OCI-LY3 (cell line): ENCODE results near the gene HOXC5.

Source experiments
- H2AFZ ChIP-seq: fragments of 200-600, 300-600 bp; shearing (Covaris generic); 2 replicates; pipeline ENCODE4 v1.6.0; 2014; ENCODE audit warnings: antibody characterized with exemption, low read depth, low read length
- H3K27ac ChIP-seq: fragments of 200-600, 300-600 bp; sonication (generic); 2 replicates; pipeline ENCODE4 v1.5.1; 2014; ENCODE audit warnings: mild to moderate bottlenecking, low read length, moderate library complexity, mixed read lengths
- H3K27me3 ChIP-seq: fragments of 200-600, 300-600 bp; sonication (generic); 2 replicates; pipeline ENCODE4 v1.6.1; 2014; ENCODE audit warnings: low read depth, low read length, mixed read lengths
- H3K36me3 ChIP-seq: fragments of 200-600, 300-600 bp; sonication (generic); replicated peaks from 2 replicates; pipeline ENCODE3; 2014; ENCODE audit warnings: low read depth, low read length, mixed read lengths
- H3K4me1 ChIP-seq: fragments of 300-600, 200-600 bp; sonication (generic); 2 replicates; pipeline ENCODE4 v1.6.1; 2014; ENCODE audit warnings: low read length, mixed read lengths
- H3K4me2 ChIP-seq: fragments of 200-600, 300-600 bp; sonication (generic); 2 replicates; pipeline ENCODE4 v1.6.1; 2014; ENCODE audit warnings: low read length, mixed read lengths
- H3K4me3 ChIP-seq: fragments of 300-600, 200-600 bp; sonication (generic); 2 replicates; pipeline ENCODE4 v1.5.1; 2014; ENCODE audit warnings: antibody characterized with exemption, mild to moderate bottlenecking, low read length, moderate library complexity
- H3K79me2 ChIP-seq: fragments of 300-600, 200-600 bp; shearing (Covaris generic); 2 replicates; pipeline ENCODE4 v1.6.1; 2014; ENCODE audit warnings: mild to moderate bottlenecking, low read length, mixed read lengths
- H3K9ac ChIP-seq: fragments of 300-600, 200-600 bp; shearing (Covaris generic); 2 replicates; pipeline ENCODE4 v1.6.0; 2014; ENCODE audit warnings: mild to moderate bottlenecking, low read length, moderate library complexity
- H3K9me3 ChIP-seq: fragments of 200-600, 300-600 bp; shearing (Covaris generic); 2 replicates; pipeline ENCODE4 v1.6.1; 2014; ENCODE audit warnings: low read length, mixed read lengths; ENCODE audit not compliant: insufficient read depth
- H4K20me1 ChIP-seq: fragments of 200-600, 300-600 bp; sonication (generic); 2 replicates; pipeline ENCODE4 v1.6.1; 2016; ENCODE audit warnings: low read length, mixed read lengths; ENCODE audit not compliant: insufficient read depth
- EZH2phosphoT487 ChIP-seq: fragments of 200-600 bp; shearing (Covaris generic); IDR thresholded peaks from 2 replicates; pipeline ENCODE4 v1.6.1; 2018; ENCODE audit warnings: antibody characterized with exemption, mixed run types, low read depth
- TF ChIP-seq, protein P1 (sequence below): fragments of 200-600, 300-600 bp; sonication (generic); IDR thresholded peaks from 2 replicates; pipeline ENCODE4 v1.5.1; 2014; ENCODE audit warnings: antibody characterized with exemption, low read length, low read depth

Gene HOXC5

DNA sequence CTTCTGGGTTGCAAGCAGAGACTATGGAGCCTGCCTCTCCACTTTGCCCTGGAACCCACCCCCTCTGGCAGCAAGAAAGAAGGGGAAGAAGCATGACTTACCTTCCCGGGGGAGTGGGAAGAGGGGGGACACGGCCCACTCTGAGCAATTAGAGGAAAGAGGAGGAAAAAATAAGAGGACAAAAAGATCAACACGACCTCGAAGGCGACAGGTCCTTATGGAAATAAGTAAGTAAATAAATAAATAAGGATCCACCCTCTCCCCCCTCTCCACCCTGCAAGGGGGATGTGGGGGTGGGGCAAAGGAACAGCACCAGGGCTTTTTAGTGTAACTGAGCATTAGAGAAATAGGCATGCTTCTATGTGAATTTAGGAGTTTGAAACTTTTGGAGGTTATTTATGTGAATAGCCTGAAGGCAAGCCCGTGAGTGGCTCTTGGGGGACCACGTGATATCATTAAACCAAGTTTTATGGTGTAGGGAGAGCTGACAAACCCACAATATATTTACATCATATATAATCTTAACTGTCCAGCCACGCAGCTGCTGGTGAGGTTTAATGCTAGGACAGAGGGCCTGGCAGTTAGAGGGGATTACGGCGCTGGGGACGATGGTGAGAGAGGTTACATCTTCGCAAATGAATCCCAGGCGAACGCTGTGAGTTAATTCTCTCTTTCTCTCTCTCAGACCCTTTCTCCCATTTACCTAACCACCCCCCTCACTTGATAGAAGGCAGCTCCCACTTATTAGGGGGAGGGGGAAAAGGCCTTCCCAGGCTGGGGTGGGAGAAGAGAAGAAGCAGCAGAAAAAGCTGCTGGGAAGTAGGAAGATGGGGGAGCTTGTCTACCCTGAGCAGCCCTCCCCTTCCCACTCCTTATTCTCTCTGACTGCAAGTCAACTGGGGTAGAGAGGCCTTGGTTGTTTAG lies 4.8 kb downstream of the HOXC5 start:
- Histone ChIP-seq H2AFZ (no peak overlapping the region), H3K27me3 (no peaks in the 10 kb centered on the region), H3K79me2 (no peaks in the 10 kb centered on the region)

DNA sequence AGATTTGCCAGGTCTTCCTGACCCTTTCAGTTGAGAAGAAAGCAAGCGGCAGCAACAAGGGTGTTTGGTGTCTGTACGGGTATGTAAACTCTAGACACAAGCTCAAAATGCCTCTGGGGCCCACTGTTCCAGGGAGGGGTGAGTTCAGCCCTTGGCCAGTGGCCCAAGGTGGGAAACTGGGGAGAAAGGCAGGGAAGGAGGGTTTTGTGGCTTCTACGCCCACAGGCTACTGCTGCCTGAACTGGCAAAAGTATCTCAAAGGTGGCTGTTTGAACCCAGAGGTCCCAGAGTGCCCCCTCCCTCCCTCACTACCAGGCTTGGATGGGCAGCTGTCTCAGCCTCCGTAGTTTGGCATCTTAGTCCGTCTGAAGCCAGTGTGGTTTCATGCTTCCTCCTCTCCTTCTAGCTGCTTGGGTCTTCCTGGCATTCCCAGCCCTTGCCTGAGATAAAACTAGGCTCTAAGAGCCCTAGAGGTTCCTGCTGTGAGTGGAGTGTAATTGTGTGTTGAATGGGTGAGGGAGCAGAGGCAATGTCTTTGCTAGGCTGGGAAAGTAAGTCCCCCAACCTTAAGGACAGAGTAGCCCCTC lies 5.5 kb downstream of the HOXC5 start:
- Histone ChIP-seq H3K9ac (no peak overlapping the region), H3K4me2 (no peak overlapping the region), H3K36me3 (no peaks in the 10 kb centered on the region), H3K9me3 (no peaks in the 10 kb centered on the region), H2AFZ (no peak overlapping the region), H4K20me1 (no peaks in the 10 kb centered on the region), H3K27ac (no peak overlapping the region), H3K79me2 (no peaks in the 10 kb centered on the region), H3K27me3 (no peaks in the 10 kb centered on the region), H3K4me1 (peaks cover 10% of the 10 kb centered on the region; the same call in 1 of the 2 replicates), H3K4me3 (no peak overlapping the region)
- TF ChIP-seq, protein P1, sequence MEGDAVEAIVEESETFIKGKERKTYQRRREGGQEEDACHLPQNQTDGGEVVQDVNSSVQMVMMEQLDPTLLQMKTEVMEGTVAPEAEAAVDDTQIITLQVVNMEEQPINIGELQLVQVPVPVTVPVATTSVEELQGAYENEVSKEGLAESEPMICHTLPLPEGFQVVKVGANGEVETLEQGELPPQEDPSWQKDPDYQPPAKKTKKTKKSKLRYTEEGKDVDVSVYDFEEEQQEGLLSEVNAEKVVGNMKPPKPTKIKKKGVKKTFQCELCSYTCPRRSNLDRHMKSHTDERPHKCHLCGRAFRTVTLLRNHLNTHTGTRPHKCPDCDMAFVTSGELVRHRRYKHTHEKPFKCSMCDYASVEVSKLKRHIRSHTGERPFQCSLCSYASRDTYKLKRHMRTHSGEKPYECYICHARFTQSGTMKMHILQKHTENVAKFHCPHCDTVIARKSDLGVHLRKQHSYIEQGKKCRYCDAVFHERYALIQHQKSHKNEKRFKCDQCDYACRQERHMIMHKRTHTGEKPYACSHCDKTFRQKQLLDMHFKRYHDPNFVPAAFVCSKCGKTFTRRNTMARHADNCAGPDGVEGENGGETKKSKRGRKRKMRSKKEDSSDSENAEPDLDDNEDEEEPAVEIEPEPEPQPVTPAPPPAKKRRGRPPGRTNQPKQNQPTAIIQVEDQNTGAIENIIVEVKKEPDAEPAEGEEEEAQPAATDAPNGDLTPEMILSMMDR, result no peak
- no peak for TF ChIP-seq EZH2phosphoT487

More for the DNA sequence above, 4.8 kb downstream of the HOXC5 start:
- Histone ChIP-seq H3K9me3 (no peaks in the 10 kb centered on the region), H3K4me1 (0 out of 2 replicates have a peak, but pooled peaks cover 3% of the 10 kb centered on the region), H3K9ac (no peak overlapping the region), H3K27ac (no peak overlapping the region), H3K4me2 (no peak overlapping the region), H3K4me3 (no peak overlapping the region), H3K36me3 (no peaks in the 10 kb centered on the region), H4K20me1 (no peaks in the 10 kb centered on the region)
- TF ChIP-seq, protein P1, result no peak
- TF ChIP-seq EZH2phosphoT487, result no peak

DNA sequence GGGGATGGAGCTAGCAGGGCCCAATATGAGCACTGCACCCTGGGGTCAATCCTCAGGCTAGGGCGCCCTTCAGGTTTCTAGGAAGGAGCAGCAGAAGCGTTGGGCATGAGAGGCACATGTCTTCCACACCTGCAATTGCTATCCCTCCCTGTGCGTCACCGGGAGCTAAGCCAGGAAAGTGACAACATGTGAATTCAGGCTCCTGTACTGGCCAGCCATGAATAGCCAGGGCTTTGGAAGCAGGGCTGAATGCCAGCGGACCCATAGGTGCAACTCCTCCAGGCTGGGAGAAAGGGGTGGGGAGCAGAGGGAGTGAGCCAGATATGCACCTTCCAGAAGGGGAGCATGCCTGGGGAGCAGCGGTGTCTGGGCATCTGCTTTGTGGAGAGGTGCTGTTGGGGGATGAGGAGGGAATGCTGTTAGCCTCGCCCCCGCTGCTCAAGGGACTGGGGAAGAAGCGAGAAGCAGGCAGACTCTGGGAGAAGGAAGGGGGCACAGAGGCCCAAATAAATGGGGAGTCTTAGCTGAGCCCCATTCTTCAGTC lies 6.1 kb downstream of the HOXC5 start:
- Histone ChIP-seq H3K9ac (no peak overlapping the region), H3K4me2 (no peak overlapping the region), H3K27ac (no peak overlapping the region), H3K4me3 (no peak overlapping the region), H3K9me3 (no peaks in the 10 kb centered on the region), H3K4me1 (peaks cover 15% of the 10 kb centered on the region), H3K79me2 (no peaks in the 10 kb centered on the region), H3K27me3 (no peaks in the 10 kb centered on the region), H2AFZ (no peak overlapping the region), H3K36me3 (no peaks in the 10 kb centered on the region), H4K20me1 (no peaks in the 10 kb centered on the region)
- no peak for TF ChIP-seq EZH2phosphoT487
- TF ChIP-seq, protein P1, result no peak

DNA sequence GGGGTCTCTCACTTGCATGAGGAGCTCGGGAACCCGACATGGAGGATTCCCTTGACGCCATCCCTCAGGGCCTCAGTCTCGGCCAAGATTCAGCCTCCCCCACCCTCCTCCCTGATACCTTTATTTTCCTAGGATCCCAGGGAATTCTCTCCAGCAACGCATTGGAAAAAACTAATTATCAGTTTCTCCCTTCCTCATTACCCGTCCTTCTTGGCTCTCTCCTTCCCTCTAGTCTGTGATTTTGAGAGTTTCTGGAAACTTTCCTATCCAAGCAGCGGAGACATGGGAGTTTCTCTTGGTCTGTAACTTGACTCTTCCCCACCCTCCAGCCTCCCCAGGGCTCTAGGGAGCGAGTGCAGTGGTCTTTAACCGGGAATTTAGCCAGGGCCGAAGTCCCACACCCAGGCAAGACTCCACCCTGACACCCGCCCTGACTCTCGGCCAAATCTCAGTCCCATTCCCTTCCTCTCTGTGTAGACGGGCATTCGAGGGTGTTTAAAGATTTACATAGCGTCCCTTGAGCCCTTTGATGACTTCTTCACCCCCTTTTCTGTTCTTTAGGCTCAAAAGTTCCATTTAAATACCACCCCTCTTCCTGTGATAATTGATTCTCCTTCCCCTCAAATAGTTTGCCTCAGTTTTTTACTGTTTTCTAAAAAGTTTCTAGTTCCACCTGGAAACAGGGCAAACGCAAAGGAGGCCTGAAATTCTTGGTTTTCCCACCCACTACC lies 6.7 kb downstream of the HOXC5 start:
- Histone ChIP-seq H3K27me3 (no peaks in the 10 kb centered on the region), H3K79me2 (no peaks in the 10 kb centered on the region), H3K4me1 (peaks cover 21% of the 10 kb centered on the region), H3K36me3 (no peaks in the 10 kb centered on the region), H3K9ac (no peak overlapping the region), H3K27ac (no peak overlapping the region), H3K9me3 (no peaks in the 10 kb centered on the region), H3K4me3 (no peak overlapping the region), H4K20me1 (no peaks in the 10 kb centered on the region), H3K4me2 (no peak overlapping the region), H2AFZ (no peak overlapping the region)
- no peak for TF ChIP-seq EZH2phosphoT487
- TF ChIP-seq, protein P1, result no peak
